NCI-H1436 (cell line): ENCODE data around the gene LRRN1.
"Not testable (repeated sequence)": the region's sequence is repeated elsewhere in the genome, so short reads cannot be mapped to it uniquely, and the experiment has no call there.

Experiments used
- DNase-seq: peaks from one replicate; lab custom pipeline; 2025; lab: John Stamatoyannopoulos, UW

LRRN1 gene

GRCh38 chr3:3813013-3813412, 13.8 kb downstream of the LRRN1 start:
- DNase-seq, result no peak

GRCh38 chr3:3815206-3815605, 16.0 kb downstream of the LRRN1 start:
- DNase-seq, result no peak

- no peak for DNase-seq
These were observed 16.8 kb downstream of the LRRN1 start for GRCh38 chr3:3816034-3816433.

GRCh38 chr3:3817865-3818264, 18.6 kb downstream of the LRRN1 start:
- no peak for DNase-seq

- no peak for DNase-seq
These were observed 22.5 kb downstream of the LRRN1 start for GRCh38 chr3:3821777-3822176.

- DNase-seq, result no peak
These were observed 25.8 kb downstream of the LRRN1 start for GRCh38 chr3:3825035-3825434.

- DNase-seq, result no peak
These were observed 27.3 kb downstream of the LRRN1 start for GRCh38 chr3:3826521-3826920.

- no peak for DNase-seq
These were observed 27.9 kb downstream of the LRRN1 start for GRCh38 chr3:3827111-3827510.

- not testable (repeated sequence) for DNase-seq
These were observed 29.2 kb downstream of the LRRN1 start for GRCh38 chr3:3828417-3828816.

- no peak for DNase-seq
These were observed 37.6 kb downstream of the LRRN1 start for GRCh38 chr3:3836845-3837244.

GRCh38 chr3:3842356-3842755, 43.1 kb downstream of the LRRN1 start:
- no peak for DNase-seq

GRCh38 chr3:3847994-3848922, 49.0 kb downstream of the LRRN1 start:
- no peak for DNase-seq

- DNase-seq, result no peak
These were observed 49.7 kb downstream of the LRRN1 start for GRCh38 chr3:3848923-3849275.

GRCh38 chr3:3851621-3852323, 52.5 kb downstream of the LRRN1 start:
- no peak for DNase-seq

GRCh38 chr3:3853544-3853943, 54.3 kb downstream of the LRRN1 start:
- DNase-seq, result no peak

- no peak for DNase-seq
These were observed 55.8 kb downstream of the LRRN1 start for GRCh38 chr3:3855056-3855455.

GRCh38 chr3:3860235-3860634, 61.0 kb downstream of the LRRN1 start:
- DNase-seq, result no peak

GRCh38 chr3:3862534-3862933, 63.3 kb downstream of the LRRN1 start:
- no peak for DNase-seq

- no peak for DNase-seq
These were observed 76.3 kb downstream of the LRRN1 start for GRCh38 chr3:3875491-3875890.

GRCh38 chr3:3881050-3881449, 81.8 kb downstream of the LRRN1 start:
- no peak for DNase-seq

GRCh38 chr3:3887311-3887710, 88.1 kb downstream of the LRRN1 start:
- not testable (repeated sequence) for DNase-seq

GRCh38 chr3:3893590-3893989, 94.4 kb downstream of the LRRN1 start:
- DNase-seq, result no peak
